ENCODE measurements around the gene SPACA7. TPM values are rescaled to one million over a fixed set of nuclear protein-coding genes. Genes with fewer than 3 reads are reported as not detected.
"Not testable (repeated sequence)": the region's sequence is repeated elsewhere in the genome, so short reads cannot be mapped to it uniquely, and the experiment has no call there.

SPACA7 gene
- total RNA-seq, 4 donors from 2014 or later = not detected

GRCh38 chr13:112424098-112424497 is 47.9 kb downstream of the SPACA7 start:
- no peaks in the 10 kb centered on the region for H3K36me3 ChIP-seq
- TF ChIP-seq POLR2AphosphoS5 (IDR thresholded peaks at IDR 0.05) = no peak
- TF ChIP-seq CTCF (IDR thresholded peaks at IDR 0.05) = no peak
- TF ChIP-seq EP300 (IDR thresholded peaks at IDR 0.05; ENCODE audit: low read depth) = no peak
- TF ChIP-seq POLR2A (IDR thresholded peaks at IDR 0.05) = no peak
- WGBS, 2 donors (ENCODE audit: low coverage in 1 of 2) = 84% methylated on average over 14 of the region's 14 CpGs; no CpG with 5 or more reads in 1 of the 2 donors
- no peaks in the 10 kb centered on the region for H3K27me3 ChIP-seq
- peaks cover 25 to 30% of the 10 kb centered on the region in 2 donors for H3K9me3 ChIP-seq
- no peak overlapping the region for H3K27ac ChIP-seq
- DNase-seq = no peak
- no peak overlapping the region for H3K4me3 ChIP-seq
- intact Hi-C loops (cut with DNase I; ENCODE audit: low total_unique reads) = no loop called here
- no peaks in the 10 kb centered on the region for H3K4me1 ChIP-seq
- in situ Hi-C loops (cut with MboI; ENCODE audit: low pct_ligation_motif_present in 1 of 4, low pct_unique_long_range_greater_than_20kb in 1 of 4, low sequenced_read_pairs in 3 of 4) = no loop called here

- H3K36me3 ChIP-seq = no peaks in the 10 kb centered on the region
- DNase-seq = no peak
- H3K4me1 ChIP-seq = no peaks in the 10 kb centered on the region
- no peaks in the 10 kb centered on the region for H3K27me3 ChIP-seq
- no peak overlapping the region for H3K4me3 ChIP-seq
- intact Hi-C loops (cut with DNase I; ENCODE audit: low total_unique reads) (no loop called here), in situ Hi-C loops (cut with MboI; ENCODE audit: low pct_ligation_motif_present in 1 of 4, low pct_unique_long_range_greater_than_20kb in 1 of 4, low sequenced_read_pairs in 3 of 4) (loop anchor here in 3 of 4 donors (25.0 kb wide), 2 partner anchors 341 to 966 kb away; no protein-coding TSS in a partner anchor)
- no peak overlapping the region for H3K27ac ChIP-seq
- TF ChIP-seq POLR2A (IDR thresholded peaks at IDR 0.05) = no peak
- no peak for TF ChIP-seq POLR2AphosphoS5 (IDR thresholded peaks at IDR 0.05)
- no peak for TF ChIP-seq EP300 (IDR thresholded peaks at IDR 0.05; ENCODE audit: low read depth)
- TF ChIP-seq CTCF (IDR thresholded peaks at IDR 0.05) = no peak
- peaks cover 0 to 10% of the 10 kb centered on the region in 2 donors for H3K9me3 ChIP-seq
Measured at GRCh38 chr13:112428704-112429103, 52.5 kb downstream of the SPACA7 start.

GRCh38 chr13:112431734-112432133 is 55.6 kb downstream of the SPACA7 start:
- no peaks in the 10 kb centered on the region for H3K27me3 ChIP-seq
- TF ChIP-seq POLR2A (IDR thresholded peaks at IDR 0.05) (no peak), POLR2AphosphoS5 (IDR thresholded peaks at IDR 0.05) (no peak), CTCF (IDR thresholded peaks at IDR 0.05) (no peak), EP300 (IDR thresholded peaks at IDR 0.05; ENCODE audit: low read depth) (no peak)
- in situ Hi-C loops (cut with MboI; ENCODE audit: low pct_ligation_motif_present in 1 of 4, low pct_unique_long_range_greater_than_20kb in 1 of 4, low sequenced_read_pairs in 3 of 4) (loop anchor here in 3 of 4 donors (25.0 kb wide), 2 partner anchors 344 to 969 kb away; no protein-coding TSS in a partner anchor), intact Hi-C loops (cut with DNase I; ENCODE audit: low total_unique reads) (no loop called here)
- no peaks in the 10 kb centered on the region for H3K36me3 ChIP-seq
- no peak overlapping the region for H3K4me3 ChIP-seq
- H3K4me1 ChIP-seq = no peaks in the 10 kb centered on the region
- WGBS, 2 donors (ENCODE audit: low coverage in 1 of 2) = 71% methylated on average over 5 of the region's 5 CpGs; no CpG with 5 or more reads in 1 of the 2 donors
- no peak overlapping the region for H3K27ac ChIP-seq
- no peak for DNase-seq
- H3K9me3 ChIP-seq = peaks cover 0 to 10% of the 10 kb centered on the region in 2 donors

GRCh38 chr13:112432734-112433133 is 56.6 kb downstream of the SPACA7 start:
- DNase-seq = not testable (repeated sequence)
- WGBS, 2 donors (ENCODE audit: low coverage in 1 of 2) = 73% methylated on average over 5 of the region's 5 CpGs; no CpG with 5 or more reads in 1 of the 2 donors

GRCh38 chr13:112433517-112433916 is 57.4 kb downstream of the SPACA7 start:
- WGBS, 2 donors (ENCODE audit: low coverage in 1 of 2) = 90% methylated on average over 7 of the region's 16 CpGs; no CpG with 5 or more reads in 1 of the 2 donors
- H3K4me1 ChIP-seq; H3K27ac ChIP-seq; H3K27me3 ChIP-seq; DNase-seq; H3K36me3 ChIP-seq; H3K4me3 ChIP-seq; intact Hi-C loops (cut with DNase I; ENCODE audit: low total_unique reads): not testable (repeated sequence)
- peaks cover 7 to 12% of the 10 kb centered on the region in 2 donors for H3K9me3 ChIP-seq
- in situ Hi-C loops (cut with MboI; ENCODE audit: low pct_ligation_motif_present in 1 of 4, low pct_unique_long_range_greater_than_20kb in 1 of 4, low sequenced_read_pairs in 3 of 4) = loop anchor here in 3 of 4 donors (25.0 kb wide), 2 partner anchors 346 to 971 kb away; no protein-coding TSS in a partner anchor

More at GRCh38 chr13:112432734-112433133, 56.6 kb downstream of the SPACA7 start:
- H3K27ac ChIP-seq; intact Hi-C loops (cut with DNase I; ENCODE audit: low total_unique reads); H3K4me1 ChIP-seq; H3K36me3 ChIP-seq; H3K4me3 ChIP-seq; H3K9me3 ChIP-seq; H3K27me3 ChIP-seq: not testable (repeated sequence)
- in situ Hi-C loops (cut with MboI; ENCODE audit: low pct_ligation_motif_present in 1 of 4, low pct_unique_long_range_greater_than_20kb in 1 of 4, low sequenced_read_pairs in 3 of 4) = loop anchor here in 3 of 4 donors (25.0 kb wide), 2 partner anchors 345 to 970 kb away; no protein-coding TSS in a partner anchor
